ENCODE measurements around the gene RBM47.

Gene RBM47

GRCh38 chr4:40375620-40376019 lies 254.0 kb downstream of the RBM47 start:
- H3K27ac ChIP-seq (replicated peaks): no peak overlapping the region
- DNase-seq (ENCODE audit: low read depth in 1 of 2, low spot score in 1 of 2): no peak
- no peaks in the 10 kb centered on the region for H3K27me3 ChIP-seq (ENCODE audit: insufficient read depth, poor library complexity, severe bottlenecking)
- H3K4me3 ChIP-seq (replicated peaks; ENCODE audit: insufficient read depth, low read length): no peak overlapping the region
- TF ChIP-seq REST (IDR thresholded peaks at IDR 0.05; ENCODE audit: insufficient replicate concordance, low read depth): no peak
- TF ChIP-seq SPI1 (IDR thresholded peaks at IDR 0.05; ENCODE audit: borderline replicate concordance, low read depth): no peak
- no peak for TF ChIP-seq POLR2AphosphoS5 (IDR thresholded peaks at IDR 0.05; ENCODE audit: low read depth)
- no peak for TF ChIP-seq CTCF (IDR thresholded peaks at IDR 0.05; ENCODE audit: insufficient read depth, low read length)
- TF ChIP-seq GABPA (IDR thresholded peaks at IDR 0.05; ENCODE audit: low read depth): no peak

GRCh38 chr4:40375095-40375494 lies 254.6 kb downstream of the RBM47 start:
- Histone ChIP-seq H3K4me3 (replicated peaks; ENCODE audit: insufficient read depth, low read length) (no peak overlapping the region), H3K27me3 (ENCODE audit: insufficient read depth, poor library complexity, severe bottlenecking) (no peaks in the 10 kb centered on the region), H3K27ac (replicated peaks) (no peak overlapping the region)
- TF ChIP-seq POLR2AphosphoS5 (IDR thresholded peaks at IDR 0.05; ENCODE audit: low read depth): no peak
- TF ChIP-seq SPI1 (IDR thresholded peaks at IDR 0.05; ENCODE audit: borderline replicate concordance, low read depth): no peak
- TF ChIP-seq REST (IDR thresholded peaks at IDR 0.05; ENCODE audit: insufficient replicate concordance, low read depth): no peak
- no peak for TF ChIP-seq CTCF (IDR thresholded peaks at IDR 0.05; ENCODE audit: insufficient read depth, low read length)
- no peak for TF ChIP-seq GABPA (IDR thresholded peaks at IDR 0.05; ENCODE audit: low read depth)
- no peak for DNase-seq (ENCODE audit: low read depth in 1 of 2, low spot score in 1 of 2)

GRCh38 chr4:40373636-40374035 lies 256.0 kb downstream of the RBM47 start:
- peak in 1 of 2 experiments; percentile 12 for DNase-seq (ENCODE audit: low read depth in 1 of 2, low spot score in 1 of 2)
- peak overlapping the region; percentile 17; the same call in 1 of the 2 replicates for H3K27ac ChIP-seq (replicated peaks)
- no peak for TF ChIP-seq REST (IDR thresholded peaks at IDR 0.05; ENCODE audit: insufficient replicate concordance, low read depth)
- no peak for TF ChIP-seq CTCF (IDR thresholded peaks at IDR 0.05; ENCODE audit: insufficient read depth, low read length)
- TF ChIP-seq POLR2AphosphoS5 (IDR thresholded peaks at IDR 0.05; ENCODE audit: low read depth): no peak
- TF ChIP-seq GABPA (IDR thresholded peaks at IDR 0.05; ENCODE audit: low read depth): no peak
- no peak for TF ChIP-seq SPI1 (IDR thresholded peaks at IDR 0.05; ENCODE audit: borderline replicate concordance, low read depth)
- no peaks in the 10 kb centered on the region for H3K27me3 ChIP-seq (ENCODE audit: insufficient read depth, poor library complexity, severe bottlenecking)
- H3K4me3 ChIP-seq (replicated peaks; ENCODE audit: insufficient read depth, low read length): no peak overlapping the region
